K562 (cell line): ENCODE measurements around the gene WEE1.

Source experiments
- KDM2B ChIP-seq: fragments of 250-450 bp; sonication (Bioruptor Pico); IDR thresholded peaks from 2 replicates; pipeline ENCODE4 v1.8.0; 2021; ENCODE audit warnings: mild to moderate bottlenecking, moderate library complexity
- POLR2A ChIP-seq: fragments of 450-650 bp; conservative IDR thresholded peaks from 2 replicates; pipeline ENCODE4 v1.6.1; 2016
- POLR2AphosphoS5 ChIP-seq: IDR thresholded peaks from 2 replicates; pipeline ENCODE4 v1.6.1; 2011; ENCODE audit warnings: mild to moderate bottlenecking, low read depth, low read length, moderate library complexity; ENCODE audit not compliant: control insufficient read depth, insufficient read depth
- ZNF175 ChIP-seq: fragments of 200-800 bp; sonication (Bioruptor generic); IDR thresholded peaks from 2 replicates; pipeline ENCODE4 v1.6.1; 2016; ENCODE audit warnings: low read depth, mild to moderate bottlenecking, missing genetic modification characterization, missing compliant biosample characterization
- ZNF24 ChIP-seq: fragments of 450-650 bp; IDR thresholded peaks from 2 replicates; pipeline ENCODE4 v1.6.1; 2016
- TF ChIP-seq, protein P1 (sequence below), 3 experiments: IDR thresholded peaks in 2 of 3; conservative IDR thresholded peaks in 1 of 3; 2 replicates each; pipeline ENCODE4 v1.5.1; 2011 to 2012; ENCODE audit warnings: low read length in 3 of 3, mild to moderate bottlenecking in 3 of 3, control low read depth in 2 of 3, improper control_type of control experiment in 1 of 3, inconsistent platforms in 1 of 3, low read depth in 1 of 3, mixed read lengths in 1 of 3, moderate library complexity in 1 of 3; ENCODE audit not compliant: insufficient read depth in 2 of 3
- TF ChIP-seq, protein P2 (sequence below): fragments of 250-450 bp; sonication (Bioruptor Pico); IDR thresholded peaks from 2 replicates; pipeline ENCODE4 v1.8.0; 2021; ENCODE audit warnings: moderate library complexity, mild to moderate bottlenecking, inconsistent platforms

DNA sequence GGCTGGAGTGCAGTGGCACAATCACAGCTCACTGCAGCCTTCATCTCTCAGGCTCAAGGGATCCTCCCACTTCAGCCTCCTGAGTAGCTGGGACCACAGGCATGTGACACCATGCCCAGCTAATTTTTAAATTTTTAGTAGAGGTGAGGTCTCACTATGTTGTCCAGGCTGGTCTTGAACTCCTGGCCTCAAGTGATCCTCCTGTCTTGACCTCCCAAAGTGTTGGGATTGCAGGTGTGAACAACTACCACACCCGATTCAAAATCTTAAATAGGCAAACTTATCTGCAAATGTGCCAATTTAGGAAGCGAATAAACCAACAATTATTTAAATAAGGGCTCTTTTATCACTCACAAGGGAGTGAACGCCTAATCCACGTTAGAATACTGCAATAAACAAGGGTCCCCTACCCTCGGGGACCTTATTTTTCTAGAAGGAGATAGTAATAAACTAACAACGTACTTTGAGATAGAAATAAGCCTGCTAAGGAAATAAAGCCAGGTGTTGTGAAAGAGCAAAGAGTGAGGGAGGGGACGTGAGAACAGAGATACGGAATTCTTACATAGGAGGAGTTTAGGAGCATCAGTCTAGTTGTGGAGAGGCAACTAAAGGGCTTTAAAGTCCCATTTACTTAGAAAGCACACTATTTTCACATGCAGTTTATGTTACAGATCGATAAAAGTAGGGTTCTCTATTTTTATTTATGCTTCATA, 3.0 kb upstream of the WEE1 start:
- TF ChIP-seq ZNF175 (CRISPR knock-in tag) (no peak), POLR2A (no peak), KDM2B (CRISPR knock-in tag) (no peak), POLR2AphosphoS5 (no peak), ZNF24 (no peak)
- TF ChIP-seq, protein P1, sequence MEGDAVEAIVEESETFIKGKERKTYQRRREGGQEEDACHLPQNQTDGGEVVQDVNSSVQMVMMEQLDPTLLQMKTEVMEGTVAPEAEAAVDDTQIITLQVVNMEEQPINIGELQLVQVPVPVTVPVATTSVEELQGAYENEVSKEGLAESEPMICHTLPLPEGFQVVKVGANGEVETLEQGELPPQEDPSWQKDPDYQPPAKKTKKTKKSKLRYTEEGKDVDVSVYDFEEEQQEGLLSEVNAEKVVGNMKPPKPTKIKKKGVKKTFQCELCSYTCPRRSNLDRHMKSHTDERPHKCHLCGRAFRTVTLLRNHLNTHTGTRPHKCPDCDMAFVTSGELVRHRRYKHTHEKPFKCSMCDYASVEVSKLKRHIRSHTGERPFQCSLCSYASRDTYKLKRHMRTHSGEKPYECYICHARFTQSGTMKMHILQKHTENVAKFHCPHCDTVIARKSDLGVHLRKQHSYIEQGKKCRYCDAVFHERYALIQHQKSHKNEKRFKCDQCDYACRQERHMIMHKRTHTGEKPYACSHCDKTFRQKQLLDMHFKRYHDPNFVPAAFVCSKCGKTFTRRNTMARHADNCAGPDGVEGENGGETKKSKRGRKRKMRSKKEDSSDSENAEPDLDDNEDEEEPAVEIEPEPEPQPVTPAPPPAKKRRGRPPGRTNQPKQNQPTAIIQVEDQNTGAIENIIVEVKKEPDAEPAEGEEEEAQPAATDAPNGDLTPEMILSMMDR (IDR thresholded peaks at IDR 0.05 in 2 of 3, conservative IDR thresholded peaks at IDR 0.05 in 1 of 3; ENCODE audit: insufficient read depth in 2 of 3, low read depth in 1 of 3, low read length in 3 of 3) = no peak
- TF ChIP-seq, protein P2, sequence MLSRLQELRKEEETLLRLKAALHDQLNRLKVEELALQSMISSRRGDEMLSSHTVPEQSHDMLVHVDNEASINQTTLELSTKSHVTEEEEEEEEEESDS (CRISPR knock-in tag) = no peak
